DOHH2 (cell line): ENCODE results near the gene KSR1.

Experiments
- H3F3A ChIP-seq: fragments of 200-600 bp; sonication (generic), shearing (Covaris generic); 2 replicates; pipeline ENCODE4 v1.6.0; 2016; ENCODE audit warnings: antibody characterized with exemption, mild to moderate bottlenecking; ENCODE audit not compliant: control insufficient read depth, insufficient read depth
- H3K27ac ChIP-seq: fragments of 200-600 bp; sonication (generic); 2 replicates; pipeline ENCODE4 v1.5.1; 2014; ENCODE audit warnings: low read depth, mild to moderate bottlenecking, low read length, moderate library complexity
- H3K27me3 ChIP-seq: fragments of 200-600 bp; sonication (generic); 2 replicates; pipeline ENCODE4 v1.6.1; 2014; ENCODE audit warnings: mild to moderate bottlenecking, low read length, mixed read lengths; ENCODE audit not compliant: control insufficient read depth
- H3K36me3 ChIP-seq: fragments of 200-600 bp; sonication (generic); 2 replicates; pipeline ENCODE4 v1.6.1; 2014; ENCODE audit warnings: mild to moderate bottlenecking, low read length, moderate library complexity, mixed read lengths; ENCODE audit not compliant: control insufficient read depth
- H3K4me1 ChIP-seq: fragments of 200-600 bp; sonication (generic); 2 replicates; pipeline ENCODE4 v1.6.1; 2014; ENCODE audit warnings: mild to moderate bottlenecking, low read length, mixed read lengths; ENCODE audit not compliant: control insufficient read depth
- H3K4me2 ChIP-seq: fragments of 200-600 bp; sonication (generic); 2 replicates; pipeline ENCODE4 v1.6.0; 2014; ENCODE audit warnings: mild to moderate bottlenecking, low read length, moderate library complexity
- H3K4me3 ChIP-seq: fragments of 200-600 bp; sonication (generic); 2 replicates; pipeline ENCODE4 v1.5.1; 2014; ENCODE audit warnings: mild to moderate bottlenecking, low read length, mixed read lengths
- H3K79me2 ChIP-seq: fragments of 200-600 bp; sonication (generic); 2 replicates; pipeline ENCODE4 v1.6.1; 2014; ENCODE audit warnings: mild to moderate bottlenecking, low read length, mixed read lengths; ENCODE audit not compliant: control insufficient read depth
- H3K9me2 ChIP-seq: fragments of 200-600 bp; sonication (generic); replicated peaks from 2 replicates; pipeline ENCODE4 v1.6.1; 2014; ENCODE audit warnings: mild to moderate bottlenecking, low read length, mixed read lengths; ENCODE audit not compliant: control insufficient read depth
- H3K9me3 ChIP-seq: fragments of 200-600 bp; sonication (generic); 2 replicates; pipeline ENCODE4 v1.6.1; 2014; ENCODE audit warnings: antibody characterized with exemption, low read length, mixed read lengths; ENCODE audit not compliant: control insufficient read depth, insufficient read depth
- H4K20me1 ChIP-seq: fragments of 200-600 bp; sonication (generic); 2 replicates; pipeline ENCODE4 v1.6.0; 2014; ENCODE audit warnings: low read depth, mild to moderate bottlenecking, antibody characterized with exemption, low read length, moderate library complexity; ENCODE audit not compliant: control insufficient read depth, insufficient read depth
- EZH2phosphoT487 ChIP-seq: fragments of 200-600 bp; sonication (generic); IDR thresholded peaks from 2 replicates; pipeline ENCODE4 v1.6.1; 2017; ENCODE audit warnings: borderline replicate concordance, mild to moderate bottlenecking, antibody characterized with exemption, low read length, moderate library complexity, mixed read lengths
- TF ChIP-seq, protein P1 (sequence below): fragments of 200-600 bp; sonication (generic); IDR thresholded peaks from one replicate; pipeline ENCODE4 v1.5.1; 2014; ENCODE audit warnings: antibody characterized with exemption, mild to moderate bottlenecking, low read depth, low read length; ENCODE audit not compliant: poor library complexity, severe bottlenecking

KSR1 gene

DNA sequence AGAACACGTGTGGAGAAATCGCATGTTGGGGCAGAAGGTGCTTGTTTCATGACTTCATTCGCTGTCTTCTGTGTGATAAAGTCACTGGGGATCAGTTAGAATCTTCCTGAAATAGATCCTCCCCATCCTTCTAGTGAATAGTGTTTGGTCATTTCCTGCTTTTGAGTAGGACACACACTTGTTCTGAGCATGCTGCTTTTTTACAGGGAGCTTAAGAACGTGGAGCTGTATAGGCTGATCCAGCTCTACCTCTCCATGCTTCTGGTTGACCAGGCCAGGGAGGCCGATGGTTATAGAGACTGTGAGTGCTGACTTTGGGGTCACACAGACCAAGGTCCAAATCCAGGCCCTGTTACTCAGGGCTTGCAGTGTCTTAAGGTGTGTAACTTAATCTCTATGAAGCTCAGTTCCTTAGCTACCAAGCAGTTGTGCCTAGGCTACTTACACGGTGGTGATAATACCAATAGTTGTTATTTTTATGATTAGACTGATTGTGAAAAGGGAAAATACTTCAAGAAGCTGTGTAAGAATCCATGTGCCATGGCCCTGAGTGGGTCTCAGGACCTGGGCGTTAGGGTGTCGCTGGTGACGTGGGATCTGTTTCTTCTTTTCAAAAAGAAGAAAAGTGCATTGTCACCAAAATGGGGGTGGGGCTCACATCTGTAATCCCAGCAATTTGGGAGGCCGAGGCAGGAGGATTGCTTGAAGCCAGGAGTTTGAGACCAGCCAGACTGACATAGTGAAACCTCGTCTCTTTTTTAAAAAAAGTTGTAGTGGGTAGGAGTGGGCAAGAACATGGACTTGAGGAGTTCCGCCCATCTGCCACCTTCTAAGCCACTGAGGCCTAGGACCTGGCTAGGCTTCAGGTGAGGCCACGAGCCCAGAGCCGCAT, 110.7 kb downstream of the KSR1 start:
- no peaks in the 10 kb centered on the region for H4K20me1 ChIP-seq
- H3K4me1 ChIP-seq: no peaks in the 10 kb centered on the region
- no peak overlapping the region for H3K4me3 ChIP-seq
- H3K27me3 ChIP-seq: no peaks in the 10 kb centered on the region
- H3K9me3 ChIP-seq: no peaks in the 10 kb centered on the region
- H3K9me2 ChIP-seq: no peaks in the 10 kb centered on the region
- no peaks in the 10 kb centered on the region for H3K36me3 ChIP-seq
- H3K4me2 ChIP-seq: no peak overlapping the region
- no peaks in the 10 kb centered on the region for H3F3A ChIP-seq
- TF ChIP-seq EZH2phosphoT487: no peak
- TF ChIP-seq, protein P1, sequence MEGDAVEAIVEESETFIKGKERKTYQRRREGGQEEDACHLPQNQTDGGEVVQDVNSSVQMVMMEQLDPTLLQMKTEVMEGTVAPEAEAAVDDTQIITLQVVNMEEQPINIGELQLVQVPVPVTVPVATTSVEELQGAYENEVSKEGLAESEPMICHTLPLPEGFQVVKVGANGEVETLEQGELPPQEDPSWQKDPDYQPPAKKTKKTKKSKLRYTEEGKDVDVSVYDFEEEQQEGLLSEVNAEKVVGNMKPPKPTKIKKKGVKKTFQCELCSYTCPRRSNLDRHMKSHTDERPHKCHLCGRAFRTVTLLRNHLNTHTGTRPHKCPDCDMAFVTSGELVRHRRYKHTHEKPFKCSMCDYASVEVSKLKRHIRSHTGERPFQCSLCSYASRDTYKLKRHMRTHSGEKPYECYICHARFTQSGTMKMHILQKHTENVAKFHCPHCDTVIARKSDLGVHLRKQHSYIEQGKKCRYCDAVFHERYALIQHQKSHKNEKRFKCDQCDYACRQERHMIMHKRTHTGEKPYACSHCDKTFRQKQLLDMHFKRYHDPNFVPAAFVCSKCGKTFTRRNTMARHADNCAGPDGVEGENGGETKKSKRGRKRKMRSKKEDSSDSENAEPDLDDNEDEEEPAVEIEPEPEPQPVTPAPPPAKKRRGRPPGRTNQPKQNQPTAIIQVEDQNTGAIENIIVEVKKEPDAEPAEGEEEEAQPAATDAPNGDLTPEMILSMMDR: no peak
- no peaks in the 10 kb centered on the region for H3K79me2 ChIP-seq
- H3K27ac ChIP-seq: no peak overlapping the region

DNA sequence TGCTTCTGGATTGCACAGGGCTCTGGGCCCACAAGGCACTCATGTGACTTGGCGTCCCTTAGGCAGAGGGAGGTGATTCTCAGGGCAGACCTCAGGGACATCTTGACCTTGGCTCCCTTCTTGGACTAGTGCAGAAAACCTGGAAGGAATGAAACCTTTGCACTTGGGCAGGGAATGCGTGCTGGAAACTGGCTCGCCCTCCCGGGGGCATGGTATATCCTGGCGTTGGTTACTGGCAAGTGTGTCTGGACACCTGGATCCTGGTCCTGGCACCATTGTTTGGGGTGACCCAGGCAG, 111.3 kb downstream of the KSR1 start:
- Histone ChIP-seq H3K27me3 (no peaks in the 10 kb centered on the region), H3K79me2 (no peaks in the 10 kb centered on the region), H3K4me2 (no peak overlapping the region), H3F3A (no peaks in the 10 kb centered on the region), H3K4me1 (no peaks in the 10 kb centered on the region), H3K4me3 (no peak overlapping the region), H3K9me2 (no peaks in the 10 kb centered on the region), H3K9me3 (no peaks in the 10 kb centered on the region), H3K27ac (no peak overlapping the region), H4K20me1 (no peaks in the 10 kb centered on the region), H3K36me3 (no peaks in the 10 kb centered on the region)
- TF ChIP-seq, protein P1: no peak
- no peak for TF ChIP-seq EZH2phosphoT487

DNA sequence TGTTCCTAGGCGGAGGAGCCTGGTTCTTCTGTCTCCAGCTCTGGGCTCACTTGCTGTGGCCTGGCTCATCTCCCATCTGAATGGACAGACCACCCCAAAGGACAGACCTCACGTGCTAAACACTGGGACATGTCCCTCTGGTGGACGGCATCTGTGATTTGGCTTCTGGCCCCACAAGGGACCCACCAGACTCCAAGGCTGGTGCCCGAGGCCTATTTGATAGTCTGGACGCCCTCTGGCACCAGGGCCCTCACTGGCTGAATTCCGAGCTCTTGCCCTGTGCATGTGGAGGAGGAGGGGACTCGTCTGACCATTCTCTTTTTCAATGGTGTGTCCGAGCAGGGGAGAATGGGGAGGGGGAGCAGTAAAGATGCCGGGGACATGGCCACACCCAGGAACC, 112.0 kb downstream of the KSR1 start:
- no peaks in the 10 kb centered on the region for H3K79me2 ChIP-seq
- TF ChIP-seq EZH2phosphoT487: no peak
- TF ChIP-seq, protein P1: no peak
- no peaks in the 10 kb centered on the region for H4K20me1 ChIP-seq
- no peaks in the 10 kb centered on the region for H3F3A ChIP-seq
- no peaks in the 10 kb centered on the region for H3K27me3 ChIP-seq
- H3K27ac ChIP-seq: no peak overlapping the region
- no peak overlapping the region for H3K4me3 ChIP-seq
- no peaks in the 10 kb centered on the region for H3K36me3 ChIP-seq
- H3K4me1 ChIP-seq: no peaks in the 10 kb centered on the region
- no peaks in the 10 kb centered on the region for H3K9me2 ChIP-seq
- H3K9me3 ChIP-seq: no peaks in the 10 kb centered on the region
- no peak overlapping the region for H3K4me2 ChIP-seq
